IMR-90 (cell line): ENCODE results near the gene ZSWIM3. TPM values are rescaled to one million over a fixed set of nuclear protein-coding genes. Genes with fewer than 3 reads are reported as not detected.

Source experiments
- ATAC-seq: fragments of 200-7000 bp; cut with Tn5 transposase; 2 replicates; pipeline ENCODE4 v1.9.1; 2020; ENCODE audit warnings: low read depth, mild to moderate bottlenecking, moderate library complexity
- BruUV-seq: library from RNA; stranded (reverse); fragments of 400-500 nt; replicated peaks from 2 replicates; lab custom pipeline; 2021; lab: Mats Ljungman, UMichigan
- CTCF ChIA-PET: fragments of 300-600 bp; formaldehyde crosslinking; extraction: SDS; loops from one replicate; lab custom pipeline; 2021; ENCODE audit warnings: antibody characterized with exemption; lab: Yijun Ruan, JAX
- POLR2A ChIA-PET: fragments of 300-600 bp; sonication (Branson Sonifier 250); formaldehyde crosslinking; loops from one replicate; lab custom pipeline; 2022; ENCODE audit warnings: antibody characterized with exemption; ENCODE audit not compliant: unreplicated experiment; lab: Charles Lee
- DNase-seq: peaks from one replicate; pipeline ENCODE4 v3.0.0; 2013
- H2AFZ ChIP-seq: replicated peaks from 2 replicates; pipeline ENCODE3; 2013; ENCODE audit warnings: low read length, mild to moderate bottlenecking; ENCODE audit not compliant: poor library complexity
- H2AK5ac ChIP-seq: 2 replicates; pipeline ENCODE4 v1.6.1; 2013; ENCODE audit warnings: low read depth, low read length, inconsistent platforms
- H2AK9ac ChIP-seq: replicated peaks from 2 replicates; pipeline ENCODE3; 2013; ENCODE audit warnings: mild to moderate bottlenecking, low read depth, low read length, moderate library complexity; ENCODE audit not compliant: poor library complexity
- H2BK120ac ChIP-seq: 2 replicates; pipeline ENCODE4 v1.6.1; 2013; ENCODE audit warnings: low read depth, low read length, inconsistent platforms
- H2BK15ac ChIP-seq: 3 replicates; pipeline ENCODE4 v1.6.1; 2013; ENCODE audit warnings: low read depth, low read length, inconsistent platforms
- H2BK20ac ChIP-seq: 2 replicates; pipeline ENCODE4 v1.6.1; 2013; ENCODE audit warnings: low read depth, mild to moderate bottlenecking, inconsistent platforms, low read length, moderate library complexity
- H2BK5ac ChIP-seq: 2 replicates; pipeline ENCODE4 v1.6.1; 2013; ENCODE audit warnings: mild to moderate bottlenecking, low read depth, low read length, inconsistent platforms; ENCODE audit not compliant: poor library complexity, severe bottlenecking
- H3K14ac ChIP-seq: replicated peaks from 2 replicates; pipeline ENCODE4 v1.6.1; 2013; ENCODE audit warnings: low read depth, low read length, inconsistent platforms
- H3K18ac ChIP-seq: 2 replicates; pipeline ENCODE4 v1.6.1; 2013; ENCODE audit warnings: low read depth, low read length, control low read depth
- H3K23ac ChIP-seq: 2 replicates; pipeline ENCODE4 v1.6.1; 2013; ENCODE audit warnings: low read depth, low read length, inconsistent platforms
- H3K27ac ChIP-seq: 2 replicates; pipeline ENCODE4 v1.5.1; 2013; ENCODE audit warnings: mild to moderate bottlenecking, control low read depth, low read length; ENCODE audit not compliant: insufficient read depth
- H3K27me3 ChIP-seq: 2 replicates; pipeline ENCODE4 v1.6.1; 2013; ENCODE audit warnings: low read length; ENCODE audit not compliant: control insufficient read depth, insufficient read depth
- H3K36me3 ChIP-seq: 2 replicates; pipeline ENCODE4 v1.6.1; 2013; ENCODE audit warnings: low read length, mixed read lengths; ENCODE audit not compliant: control insufficient read depth, insufficient read depth
- H3K4ac ChIP-seq: 2 replicates; pipeline ENCODE4 v1.6.1; 2013; ENCODE audit warnings: low read depth, low read length, inconsistent platforms
- H3K4me1 ChIP-seq: 2 replicates; pipeline ENCODE4 v1.6.1; 2013; ENCODE audit warnings: low read length, mixed read lengths; ENCODE audit not compliant: control insufficient read depth, insufficient read depth
- H3K4me2 ChIP-seq: 2 replicates; pipeline ENCODE4 v1.6.1; 2013; ENCODE audit warnings: low read depth, mild to moderate bottlenecking, control low read depth, low read length, moderate library complexity
- H3K4me3 ChIP-seq: 2 replicates; pipeline ENCODE4 v1.5.1; 2013; ENCODE audit warnings: low read depth, mild to moderate bottlenecking, control low read depth, low read length, moderate library complexity; ENCODE audit not compliant: insufficient read depth
- H3K56ac ChIP-seq: 2 replicates; pipeline ENCODE4 v1.6.1; 2013; ENCODE audit warnings: low read length, inconsistent platforms; ENCODE audit not compliant: insufficient read depth; ENCODE audit errors: extremely low read depth
- H3K79me1 ChIP-seq, 2 experiments: 2 replicates each; pipeline ENCODE4 v1.6.1; 2013; ENCODE audit warnings: low read length in 2 of 2, inconsistent platforms in 1 of 2, low read depth in 1 of 2
- H3K9ac ChIP-seq: 2 replicates; pipeline ENCODE4 v1.6.1; 2013; ENCODE audit warnings: low read depth, low read length, control low read depth
- H3K9me1 ChIP-seq: 2 replicates; pipeline ENCODE4 v1.6.1; 2013; ENCODE audit warnings: low read length, inconsistent platforms; ENCODE audit not compliant: insufficient read depth
- H3K9me3 ChIP-seq: 2 replicates; pipeline ENCODE4 v1.6.1; 2013; ENCODE audit warnings: low read length; ENCODE audit not compliant: control insufficient read depth, insufficient read depth
- H4K20me1 ChIP-seq: 2 replicates; pipeline ENCODE4 v1.6.1; 2013; ENCODE audit warnings: low read length, inconsistent platforms; ENCODE audit not compliant: insufficient read depth
- H4K5ac ChIP-seq: 2 replicates; pipeline ENCODE4 v1.6.1; 2013; ENCODE audit warnings: mild to moderate bottlenecking, low read depth, low read length, control low read depth
- H4K8ac ChIP-seq, 2 experiments: 2 replicates each; pipeline ENCODE4 v1.6.1; 2013; ENCODE audit warnings: low read depth in 2 of 2, low read length in 2 of 2, control low read depth in 1 of 2, inconsistent platforms in 1 of 2
- H4K91ac ChIP-seq: 2 replicates; pipeline ENCODE4 v1.6.1; 2013; ENCODE audit warnings: low read depth, low read length, inconsistent platforms; ENCODE audit not compliant: insufficient read depth
- CEBPB ChIP-seq: IDR thresholded peaks from 2 replicates; pipeline ENCODE4 v1.6.1; 2012; ENCODE audit warnings: low read depth, low read length, improper control_type of control experiment
- CHD1 ChIP-seq: IDR thresholded peaks from 2 replicates; pipeline ENCODE4 v1.6.1; 2012; ENCODE audit warnings: low read depth, low read length, improper control_type of control experiment
- FOS ChIP-seq: fragments of 150-350 bp; IDR thresholded peaks from 2 replicates; pipeline ENCODE4 v1.6.1; 2016; ENCODE audit warnings: low read depth, low read length
- USF2 ChIP-seq: fragments of 150-350 bp; IDR thresholded peaks from 2 replicates; pipeline ENCODE4 v1.6.1; 2017; ENCODE audit warnings: mild to moderate bottlenecking, antibody characterized with exemption, low read length, low read depth
- WGBS, 2 experiments: methylation state at CpG; one replicate each; pipeline versions ENCODE4 v1.1.5 to v1.1.7; 2013; ENCODE audit warnings: missing lambda C conversion rate in 2 of 2; ENCODE audit not compliant: insufficient read length in 1 of 2; ENCODE audit errors: extremely low coverage in 2 of 2; 5-methylcytosine and 5-hydroxymethylcytosine counted together
- dilution Hi-C: fragments of 300-500 bp; cut with HindIII; formaldehyde crosslinking; loops from one replicate; pipeline ENCODE4 v1.14.3; 2018; ENCODE audit warnings: low sequenced_read_pairs; ENCODE audit not compliant: unreplicated experiment
- in situ Hi-C: fragments of 300-500 bp; cut with MboI; formaldehyde crosslinking; loops from 3 replicates; pipeline ENCODE4 v1.14.3; 2019; ENCODE audit warnings: low sequenced_read_pairs, inconsistent platforms, mixed read lengths
- intact Hi-C: fragments of 100-400 bp; cut with micrococcal nuclease; formaldehyde crosslinking; loops from 2 replicates; pipeline ENCODE4 v1.10.0; 2022
- polyA plus RNA-seq, 3 experiments: library from polyadenylated mRNA; depleted of rRNA; stranded (reverse); fragments of >200 nt; gene quantifications; 2 replicates each; pipeline ENCODE4 v1.2.3, GENCODE V29; 2012; ENCODE audit warnings: low replicate concordance in 1 of 3
- total RNA-seq: library from RNA; depleted of rRNA; stranded (reverse); fragments of >200 nt; gene quantifications from 2 replicates; pipeline ENCODE4 v1.2.3, GENCODE V29; 2012

Gene ZSWIM3
- total and polyA plus RNA-seq, 2 of the 4 experiments (the other 2 are of a cell fraction): 3.3 to 8.6 TPM

- DNase-seq (no peak), ATAC-seq (no peak)
- no peak overlapping the region for H3K18ac ChIP-seq
- H3K14ac ChIP-seq: no peak overlapping the region
- intact Hi-C loops: no loop called here
- H2BK20ac ChIP-seq: no peak overlapping the region
- peaks cover 5% of the 10 kb centered on the region for H4K20me1 ChIP-seq
- H2AK9ac ChIP-seq: no peak overlapping the region
- no peak overlapping the region for H4K8ac ChIP-seq
- no peaks in the 10 kb centered on the region for H3K9me3 ChIP-seq
- no peak overlapping the region for H2AK5ac ChIP-seq
- no peak overlapping the region for H3K4me2 ChIP-seq
- no peak overlapping the region for H2BK15ac ChIP-seq
- peaks cover 11 to 27% of the 10 kb centered on the region in 2 experiments; a peak in 2 of 4 replicates for H3K79me1 ChIP-seq
- WGBS, 2 experiments: 95% methylated on average over 6 of the region's 14 CpGs; no CpG with 5 or more reads in 1 of the 2 experiments
- no peaks in the 10 kb centered on the region for H3K4me1 ChIP-seq
- POLR2A ChIA-PET: no interaction called here
- H3K36me3 ChIP-seq: peaks cover 63% of the 10 kb centered on the region
- no peak for TF ChIP-seq USF2
- no peak for TF ChIP-seq CHD1
- no peak for TF ChIP-seq CEBPB
- TF ChIP-seq FOS: no peak
- H2BK5ac ChIP-seq: no peak overlapping the region
- no peak overlapping the region for H4K5ac ChIP-seq
- no peak overlapping the region for H3K9ac ChIP-seq
- H2BK120ac ChIP-seq: no peak overlapping the region
- BruUV-seq: no TSS peak
- no peak overlapping the region for H3K27ac ChIP-seq
- in situ Hi-C loops: no loop called here
- H3K27me3 ChIP-seq: no peaks in the 10 kb centered on the region
- dilution Hi-C loops: no loop called here
- H4K91ac ChIP-seq: no peak overlapping the region
- H3K23ac ChIP-seq: no peak overlapping the region
- no peak overlapping the region for H3K56ac ChIP-seq
- peaks cover 14% of the 10 kb centered on the region for H3K9me1 ChIP-seq
- H3K4me3 ChIP-seq: no peak overlapping the region
- CTCF ChIA-PET: no interaction called here
- no peak overlapping the region for H3K4ac ChIP-seq
- peak overlapping the region; percentile 43 for H2AFZ ChIP-seq
These were observed 13.9 kb upstream of the ZSWIM3 start for GRCh38 chr20:45843506-45843905.
